HTERT RPE-1 (cell line): ENCODE results near the gene TCP11L1.
"Not testable (repeated sequence)": the region's sequence is repeated elsewhere in the genome, so short reads cannot be mapped to it uniquely, and the experiment has no call there.

ENCODE experiments used
- in situ Hi-C: fragments of 300-500 bp; cut with MboI; formaldehyde crosslinking; loops from 4 replicates; pipeline ENCODE4 v1.14.3; 2020; ENCODE audit warnings: low sequenced_read_pairs

The TCP11L1 gene

GRCh38 chr11:33027846-33028536 lies 11.4 kb upstream of the TCP11L1 start:
- in situ Hi-C loops: no loop called here

GRCh38 chr11:33028537-33028914 lies 10.8 kb upstream of the TCP11L1 start:
- in situ Hi-C loops: no loop called here

GRCh38 chr11:33029218-33029617 lies 10.2 kb upstream of the TCP11L1 start:
- in situ Hi-C loops: not testable (repeated sequence)

GRCh38 chr11:33033493-33033892 lies 5.9 kb upstream of the TCP11L1 start:
- in situ Hi-C loops: no loop called here

GRCh38 chr11:33035011-33035410 lies 4.4 kb upstream of the TCP11L1 start:
- in situ Hi-C loops: no loop called here

- in situ Hi-C loops: no loop called here
Observed at GRCh38 chr11:33040033-33040861, 875 bp downstream of the TCP11L1 start.

GRCh38 chr11:33040862-33041453 lies 1.6 kb downstream of the TCP11L1 start:
- in situ Hi-C loops: no loop called here

- in situ Hi-C loops: no loop called here
Observed at GRCh38 chr11:33043221-33043830, 4.0 kb downstream of the TCP11L1 start.

GRCh38 chr11:33044285-33044756 lies 4.9 kb downstream of the TCP11L1 start:
- in situ Hi-C loops: no loop called here

GRCh38 chr11:33045551-33046255 lies 6.3 kb downstream of the TCP11L1 start:
- in situ Hi-C loops: no loop called here

GRCh38 chr11:33048701-33049100 lies 9.3 kb downstream of the TCP11L1 start:
- in situ Hi-C loops: not testable (repeated sequence)

GRCh38 chr11:33049565-33050408 lies 10.4 kb downstream of the TCP11L1 start:
- in situ Hi-C loops: not testable (repeated sequence)

- in situ Hi-C loops: no loop called here
Observed at GRCh38 chr11:33052231-33052630, 12.9 kb downstream of the TCP11L1 start.

GRCh38 chr11:33055375-33055774 lies 16.0 kb downstream of the TCP11L1 start:
- in situ Hi-C loops: no loop called here

- in situ Hi-C loops: no loop called here
Observed at GRCh38 chr11:33057284-33057683, 17.9 kb downstream of the TCP11L1 start.

- in situ Hi-C loops: no loop called here
Observed at GRCh38 chr11:33059331-33060007, 20.1 kb downstream of the TCP11L1 start.

GRCh38 chr11:33060271-33060670 lies 20.9 kb downstream of the TCP11L1 start:
- in situ Hi-C loops: no loop called here

GRCh38 chr11:33062137-33062536 lies 22.8 kb downstream of the TCP11L1 start:
- in situ Hi-C loops: no loop called here

GRCh38 chr11:33063326-33063881 lies 24.0 kb downstream of the TCP11L1 start:
- in situ Hi-C loops: no loop called here
